Prostate gland (tissue), 2 donors: ENCODE results near the gene SFTPD. TPM values are rescaled to one million over a fixed set of nuclear protein-coding genes. Genes with fewer than 3 reads are reported as not detected.

ENCODE experiments used
- DNase-seq: peaks from one replicate; pipeline ENCODE4 v3.0.0-alpha.2; 2019; ENCODE audit warnings: low spot score
- H3K27ac ChIP-seq, 2 donors: fragments of 200-600 bp; sonication (generic); 2 replicates each; pipeline ENCODE4 v1.5.1; 2017 to 2019
- H3K27me3 ChIP-seq: fragments of 200-600 bp; sonication (generic); replicated peaks from 2 replicates; pipeline ENCODE4 v1.5.1; 2019; ENCODE audit not compliant: insufficient read depth
- H3K36me3 ChIP-seq, 2 donors: fragments of 200-600 bp; sonication (generic); 1 replicate in 1 of 2; 2 replicates in 1 of 2; pipeline versions ENCODE4 v1.5.1 to v1.8.1; 2017 to 2019
- H3K4me1 ChIP-seq: fragments of 200-600 bp; sonication (generic); replicated peaks from 2 replicates; pipeline ENCODE4 v1.5.1; 2019
- H3K4me3 ChIP-seq, 2 donors: fragments of 200-600 bp; sonication (generic); 2 replicates each; pipeline ENCODE4 v1.5.1; 2017 to 2019
- H3K9me3 ChIP-seq: fragments of 200-600 bp; sonication (generic); 2 replicates; pipeline ENCODE4 v1.5.1; 2017
- POLR2A ChIP-seq: fragments of 450-650 bp; IDR thresholded peaks from one replicate; pipeline ENCODE4 v1.6.1; 2016; ENCODE audit warnings: antibody characterized with exemption, mild to moderate bottlenecking
- POLR2AphosphoS5 ChIP-seq: sonication (generic); formaldehyde crosslinking; IDR thresholded peaks from one replicate; pipeline ENCODE4 v1.6.1; 2017; ENCODE audit warnings: antibody characterized with exemption
- WGBS: methylation state at CpG from one replicate; pipeline ENCODE4 v1.1.5; 2018; 5-methylcytosine and 5-hydroxymethylcytosine counted together
- intact Hi-C: fragments of 100-400 bp; cut with DNase I; formaldehyde crosslinking; loops from one replicate; pipeline ENCODE4 v1.14.2; 2022
- total RNA-seq, 2 donors: library from RNA; depleted of rRNA; stranded (reverse); fragments of >200 nt; gene quantifications; one replicate each; pipeline ENCODE4 v1.1.0, GENCODE V29; 2016
- TF ChIP-seq, protein P1 (sequence below), 4 experiments: fragments of 200-600 bp in 2 of 4; fragments of 450-650 bp in 2 of 4; sonication (generic) in 2 of 4; IDR thresholded peaks; 1 replicate in 3 of 4; 2 replicates in 1 of 4; pipeline ENCODE4 v1.5.1; 2016 to 2019; ENCODE audit warnings: antibody characterized with exemption in 4 of 4, mild to moderate bottlenecking in 2 of 4, moderate library complexity in 2 of 4

SFTPD gene
- total RNA-seq, 2 donors from 2014 or later, result 2.1 to 2.6 TPM

DNA sequence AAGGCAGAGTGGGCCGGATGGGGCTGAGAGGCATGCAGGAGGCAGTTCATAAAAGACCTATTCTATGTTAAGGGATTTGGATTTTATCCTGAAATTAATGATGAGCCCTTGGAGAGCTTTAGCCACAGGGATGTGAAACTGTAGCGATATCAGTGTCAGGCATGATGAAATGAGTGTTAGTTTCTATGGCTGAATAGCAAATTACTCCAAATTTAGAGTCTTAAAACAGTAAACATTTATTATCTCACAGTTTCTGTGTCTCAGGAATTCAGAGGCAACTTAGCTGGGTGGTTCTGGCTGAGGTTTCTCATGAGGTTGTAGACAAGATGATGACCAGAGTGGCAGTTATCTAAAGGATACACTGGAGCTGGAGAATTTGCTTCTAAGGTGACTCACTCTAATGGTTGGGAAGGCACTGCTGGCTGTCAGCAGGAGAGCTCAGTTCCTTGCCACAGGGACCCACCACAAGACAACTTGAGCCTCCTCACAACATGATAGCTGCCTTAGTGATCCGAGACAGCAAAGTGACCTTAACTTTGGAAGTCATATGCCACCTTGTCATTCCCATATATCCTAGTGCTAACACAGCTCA is 36.7 kb upstream of the SFTPD start:
- no peaks in the 10 kb centered on the region for H3K9me3 ChIP-seq
- no peak overlapping the region for H3K4me3 ChIP-seq
- no peaks in the 10 kb centered on the region for H3K27me3 ChIP-seq
- TF ChIP-seq POLR2A, result no peak
- TF ChIP-seq, protein P1, sequence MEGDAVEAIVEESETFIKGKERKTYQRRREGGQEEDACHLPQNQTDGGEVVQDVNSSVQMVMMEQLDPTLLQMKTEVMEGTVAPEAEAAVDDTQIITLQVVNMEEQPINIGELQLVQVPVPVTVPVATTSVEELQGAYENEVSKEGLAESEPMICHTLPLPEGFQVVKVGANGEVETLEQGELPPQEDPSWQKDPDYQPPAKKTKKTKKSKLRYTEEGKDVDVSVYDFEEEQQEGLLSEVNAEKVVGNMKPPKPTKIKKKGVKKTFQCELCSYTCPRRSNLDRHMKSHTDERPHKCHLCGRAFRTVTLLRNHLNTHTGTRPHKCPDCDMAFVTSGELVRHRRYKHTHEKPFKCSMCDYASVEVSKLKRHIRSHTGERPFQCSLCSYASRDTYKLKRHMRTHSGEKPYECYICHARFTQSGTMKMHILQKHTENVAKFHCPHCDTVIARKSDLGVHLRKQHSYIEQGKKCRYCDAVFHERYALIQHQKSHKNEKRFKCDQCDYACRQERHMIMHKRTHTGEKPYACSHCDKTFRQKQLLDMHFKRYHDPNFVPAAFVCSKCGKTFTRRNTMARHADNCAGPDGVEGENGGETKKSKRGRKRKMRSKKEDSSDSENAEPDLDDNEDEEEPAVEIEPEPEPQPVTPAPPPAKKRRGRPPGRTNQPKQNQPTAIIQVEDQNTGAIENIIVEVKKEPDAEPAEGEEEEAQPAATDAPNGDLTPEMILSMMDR (IDR thresholded peaks at IDR 0.05), result no peak
- no peak for TF ChIP-seq POLR2AphosphoS5
- H3K36me3 ChIP-seq, result no peaks in the 10 kb centered on the region
- DNase-seq, result no peak
- intact Hi-C loops, result no loop called here
- H3K4me1 ChIP-seq, result no peaks in the 10 kb centered on the region
- WGBS, result 76% methylated on average over 3 of the region's 3 CpGs
- no peak overlapping the region for H3K27ac ChIP-seq

DNA sequence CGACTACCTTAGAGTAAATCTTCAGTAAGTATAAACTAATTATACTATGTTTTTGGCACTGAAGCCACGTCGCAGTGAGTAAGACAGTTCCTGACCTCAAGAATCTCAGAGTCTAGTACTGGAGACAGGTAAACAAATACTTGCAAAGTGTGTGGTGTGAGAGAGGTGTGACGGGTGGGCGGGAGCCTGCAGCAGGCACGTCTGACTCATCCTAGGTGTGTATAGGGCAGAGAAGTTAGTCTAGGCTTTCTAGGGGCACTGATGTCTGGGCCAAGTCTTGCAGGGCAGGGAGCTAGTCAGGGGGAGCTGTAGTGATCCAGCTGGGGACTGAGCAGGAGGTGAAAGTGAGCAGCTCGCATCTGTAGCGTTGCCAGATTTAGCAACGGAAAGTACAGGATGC is 35.9 kb upstream of the SFTPD start:
- Histone ChIP-seq H3K36me3 (no peaks in the 10 kb centered on the region), H3K4me3 (no peak overlapping the region), H3K27ac (no peak overlapping the region), H3K4me1 (no peaks in the 10 kb centered on the region), H3K9me3 (no peaks in the 10 kb centered on the region), H3K27me3 (no peaks in the 10 kb centered on the region)
- DNase-seq, result no peak
- TF ChIP-seq POLR2AphosphoS5, result no peak
- intact Hi-C loops, result no loop called here
- 46% methylated on average over 9 of the region's 9 CpGs for WGBS

DNA sequence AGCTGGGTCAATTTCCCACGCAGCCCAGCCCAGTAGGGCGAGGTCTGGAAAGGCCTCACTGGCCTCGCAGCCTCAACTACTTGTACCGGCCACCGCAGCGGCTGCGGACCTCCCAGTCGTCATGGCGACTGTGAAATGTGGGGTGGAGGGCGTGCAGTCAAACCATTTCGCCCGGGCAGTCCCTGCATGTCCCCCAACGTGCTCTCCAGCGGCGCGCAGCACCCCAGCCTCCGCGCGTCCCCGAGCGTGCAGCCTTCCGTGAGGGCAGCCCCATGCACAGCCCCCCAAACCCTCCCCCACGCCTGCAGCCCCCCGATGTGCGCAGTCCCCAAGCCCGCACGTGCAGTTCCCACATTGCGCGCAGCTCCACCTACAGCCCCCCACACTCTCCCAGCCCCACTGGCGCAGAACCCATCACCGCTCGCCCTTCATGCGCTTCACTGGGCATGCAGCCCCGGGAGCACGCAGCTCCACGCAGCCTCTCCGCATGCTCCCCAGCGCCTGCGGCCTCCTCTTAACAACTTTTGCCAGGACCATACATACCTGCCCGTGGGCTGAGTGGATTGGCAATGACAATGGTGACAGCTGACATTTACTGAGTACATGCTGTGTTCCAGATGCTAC is 34.5 kb upstream of the SFTPD start:
- no peak for DNase-seq
- no peaks in the 10 kb centered on the region for H3K27me3 ChIP-seq
- H3K4me3 ChIP-seq, result no peak overlapping the region
- H3K9me3 ChIP-seq, result no peaks in the 10 kb centered on the region
- intact Hi-C loops, result no loop called here
- 50% methylated on average over 40 of the region's 40 CpGs for WGBS
- no peaks in the 10 kb centered on the region for H3K4me1 ChIP-seq
- no peak overlapping the region for H3K27ac ChIP-seq
- no peaks in the 10 kb centered on the region for H3K36me3 ChIP-seq
- TF ChIP-seq, protein P1 (IDR thresholded peaks at IDR 0.05), result no peak
- TF ChIP-seq POLR2AphosphoS5, result no peak
- no peak for TF ChIP-seq POLR2A

DNA sequence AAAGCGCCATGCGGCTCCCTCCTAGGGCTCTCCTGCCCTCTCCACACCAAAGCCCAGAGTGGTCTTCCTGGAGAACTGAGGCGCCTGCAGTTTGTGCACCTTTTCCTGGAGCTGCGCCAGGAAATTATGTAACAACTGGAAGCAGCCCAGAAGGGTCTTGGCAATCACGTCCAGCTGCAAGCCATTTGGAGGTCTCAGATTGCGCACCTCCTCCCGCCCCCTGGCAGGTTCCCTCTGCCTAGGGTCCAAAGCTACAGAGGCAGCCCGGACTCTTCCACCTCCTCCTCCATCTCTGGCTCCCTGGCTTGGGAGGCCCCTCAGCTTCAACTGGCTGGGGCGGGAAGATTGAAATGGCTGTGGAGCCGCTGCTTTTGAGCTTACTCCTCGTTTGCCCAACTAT is 34.0 kb upstream of the SFTPD start:
- Histone ChIP-seq H3K27ac (no peak overlapping the region), H3K27me3 (no peaks in the 10 kb centered on the region), H3K4me1 (no peaks in the 10 kb centered on the region), H3K4me3 (peak overlapping the region in 1 of 2 donors; percentile 49), H3K36me3 (no peaks in the 10 kb centered on the region), H3K9me3 (no peaks in the 10 kb centered on the region)
- intact Hi-C loops, result no loop called here
- 33% methylated on average over 11 of the region's 11 CpGs for WGBS
- no peak for TF ChIP-seq POLR2AphosphoS5
- TF ChIP-seq, protein P1 (IDR thresholded peaks at IDR 0.05), result no peak
- TF ChIP-seq POLR2A, result no peak
- DNase-seq, result no peak

DNA sequence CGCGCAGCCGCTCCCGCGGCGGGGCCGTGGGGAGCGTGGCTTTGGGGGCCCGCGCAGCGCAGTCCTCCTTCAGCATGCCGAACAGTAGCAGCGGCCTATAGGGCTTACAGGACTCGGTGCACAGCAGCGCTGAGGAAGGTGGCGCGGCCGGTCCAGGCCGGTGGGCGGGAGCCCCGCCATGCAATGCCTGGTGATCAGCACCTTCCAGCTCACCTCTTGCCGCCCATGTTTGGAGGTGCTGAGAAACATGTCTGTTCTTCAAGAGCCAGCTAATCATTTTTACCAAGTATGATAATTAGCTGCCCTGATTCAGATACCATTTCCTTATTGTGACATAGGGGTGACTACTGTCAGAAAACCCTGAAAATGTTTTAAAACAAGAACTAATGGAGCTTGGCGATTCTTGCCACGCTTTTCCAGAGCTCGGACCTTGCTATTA is 33.5 kb upstream of the SFTPD start:
- intact Hi-C loops, result no loop called here
- peak overlapping the region; percentile 49 to 57 for H3K4me3 ChIP-seq
- H3K27ac ChIP-seq, result peak overlapping the region; percentile 84 to 87
- no peaks in the 10 kb centered on the region for H3K4me1 ChIP-seq
- no peaks in the 10 kb centered on the region for H3K27me3 ChIP-seq
- H3K36me3 ChIP-seq, result no peaks in the 10 kb centered on the region
- no peaks in the 10 kb centered on the region for H3K9me3 ChIP-seq
- DNase-seq, result no peak
- 4% methylated on average over 24 of the region's 25 CpGs for WGBS
- no peak for TF ChIP-seq POLR2AphosphoS5
- no peak for TF ChIP-seq POLR2A
- TF ChIP-seq, protein P1 (IDR thresholded peaks at IDR 0.05), result no peak
